GM19452 (cell line): Measurements from ENCODE around the gene KRTAP5-11.
"Not testable (repeated sequence)": the region's sequence is repeated elsewhere in the genome, so short reads cannot be mapped to it uniquely, and the experiment has no call there.

Experiments
- ATAC-seq: cut with Tn5 transposase; IDR thresholded peaks from one replicate; pipeline ENCODE4 v1.9.1; 2021; ENCODE audit not compliant: unreplicated experiment

The KRTAP5-11 gene

GRCh38 chr11:71534711-71535608 is 47.7 kb downstream of the KRTAP5-11 start:
- not testable (repeated sequence) for ATAC-seq

GRCh38 chr11:71532036-71532610 is 50.6 kb downstream of the KRTAP5-11 start:
- no peak for ATAC-seq
